Neuronal stem cell (in vitro differentiated cells): ENCODE data around the gene PSMB2.

Source experiments
- DNase-seq: peaks from one replicate; pipeline ENCODE4 v3.0.0-alpha.2; 2013; ENCODE audit warnings: low spot score
- H2AFZ ChIP-seq: one replicate; pipeline ENCODE4 v1.6.1; 2013; ENCODE audit warnings: mild to moderate bottlenecking, low read length, inconsistent platforms
- H2AK5ac ChIP-seq: 2 replicates; pipeline ENCODE4 v1.6.1; 2013; ENCODE audit warnings: low read depth, mild to moderate bottlenecking, inconsistent platforms, low read length, moderate library complexity, mixed read lengths
- H2BK120ac ChIP-seq: 2 replicates; pipeline ENCODE4 v1.6.1; 2013; ENCODE audit warnings: low read depth, mild to moderate bottlenecking, inconsistent platforms, low read length, moderate library complexity, mixed read lengths
- H2BK12ac ChIP-seq: one replicate; pipeline ENCODE4 v1.6.1; 2013; ENCODE audit warnings: low read length, inconsistent platforms
- H2BK15ac ChIP-seq: 2 replicates; pipeline ENCODE4 v1.6.1; 2013; ENCODE audit warnings: mild to moderate bottlenecking, low read length, inconsistent platforms, mixed read lengths
- H2BK5ac ChIP-seq: one replicate; pipeline ENCODE4 v1.6.1; 2013; ENCODE audit warnings: inconsistent platforms, mild to moderate bottlenecking, low read length, moderate library complexity
- H3K14ac ChIP-seq: one replicate; pipeline ENCODE4 v1.6.1; 2013; ENCODE audit warnings: low read length, inconsistent platforms
- H3K18ac ChIP-seq: 2 replicates; pipeline ENCODE4 v1.6.1; 2013; ENCODE audit warnings: low read length, inconsistent platforms
- H3K23ac ChIP-seq: 2 replicates; pipeline ENCODE4 v1.6.1; 2013; ENCODE audit warnings: low read depth, mild to moderate bottlenecking, mixed read lengths, low read length, inconsistent platforms; ENCODE audit not compliant: poor library complexity
- H3K27ac ChIP-seq: replicated peaks from 3 replicates; pipeline ENCODE4 v1.5.1; 2013; ENCODE audit warnings: low read length, inconsistent platforms
- H3K27me3 ChIP-seq, 3 experiments: 2 replicates each; pipeline ENCODE4 v1.6.1; 2013; ENCODE audit warnings: low read length in 3 of 3, mild to moderate bottlenecking in 2 of 3, inconsistent platforms in 1 of 3, low read depth in 1 of 3, mixed read lengths in 1 of 3, moderate library complexity in 1 of 3; ENCODE audit not compliant: control insufficient read depth in 3 of 3, insufficient read depth in 3 of 3
- H3K36me3 ChIP-seq, 2 donors: replicated peaks in 1 of 2; 2 replicates each; pipeline ENCODE4 v1.6.1; 2013; ENCODE audit warnings: low read length in 2 of 2; ENCODE audit not compliant: control insufficient read depth in 2 of 2, insufficient read depth in 2 of 2
- H3K4ac ChIP-seq: 2 replicates; pipeline ENCODE4 v1.6.1; 2013; ENCODE audit warnings: inconsistent platforms, mild to moderate bottlenecking, low read length, moderate library complexity
- H3K4me1 ChIP-seq, 2 donors: 1 replicate in 1 of 2; 2 replicates in 1 of 2; pipeline ENCODE4 v1.6.1; 2013; ENCODE audit warnings: low read length in 2 of 2, low read depth in 1 of 2; ENCODE audit not compliant: control insufficient read depth in 2 of 2, insufficient read depth in 1 of 2
- H3K4me2 ChIP-seq: one replicate; pipeline ENCODE4 v1.6.1; 2013; ENCODE audit warnings: mild to moderate bottlenecking, low read length, inconsistent platforms; ENCODE audit not compliant: insufficient read depth, poor library complexity, severe bottlenecking
- H3K4me3 ChIP-seq, 2 donors: 2 replicates each; pipeline ENCODE4 v1.5.1; 2013; ENCODE audit warnings: low read length in 2 of 2, mild to moderate bottlenecking in 2 of 2, inconsistent platforms in 1 of 2, moderate library complexity in 1 of 2
- H3K79me1 ChIP-seq: one replicate; pipeline ENCODE4 v1.6.1; 2013; ENCODE audit warnings: low read depth, mild to moderate bottlenecking, inconsistent platforms, low read length, moderate library complexity
- H3K9ac ChIP-seq: one replicate; pipeline ENCODE4 v1.6.1; 2013; ENCODE audit warnings: mild to moderate bottlenecking, low read depth, low read length, inconsistent platforms; ENCODE audit not compliant: poor library complexity
- H3K9me3 ChIP-seq, 2 donors: replicated peaks in 1 of 2; 2 replicates each; pipeline versions ENCODE3 to v1.6.1; 2013; ENCODE audit warnings: low read length in 2 of 2, mild to moderate bottlenecking in 2 of 2, inconsistent platforms in 1 of 2, low read depth in 1 of 2, mixed read lengths in 1 of 2, moderate library complexity in 1 of 2; ENCODE audit not compliant: control insufficient read depth in 2 of 2, insufficient read depth in 1 of 2
- H4K8ac ChIP-seq: one replicate; pipeline ENCODE4 v1.6.1; 2013; ENCODE audit warnings: low read depth, mild to moderate bottlenecking, inconsistent platforms, low read length, moderate library complexity
- H4K91ac ChIP-seq: one replicate; pipeline ENCODE4 v1.6.1; 2013; ENCODE audit warnings: low read length, low read depth, mild to moderate bottlenecking, inconsistent platforms; ENCODE audit not compliant: poor library complexity
- WGBS, 2 donors: extraction: QIAGEN DNeasy Blood & Tissue Kit; methylation state at CpG; one replicate each; pipeline ENCODE4 v1.1.7; 2013; ENCODE audit warnings: missing lambda C conversion rate in 2 of 2, mixed read lengths in 1 of 2; ENCODE audit not compliant: insufficient read length in 2 of 2, insufficient replicate concordance in 1 of 2; ENCODE audit errors: extremely low coverage in 2 of 2; 5-methylcytosine and 5-hydroxymethylcytosine counted together

PSMB2 gene

GRCh38 chr1:35603941-35604340 lies 37.4 kb downstream of the PSMB2 start:
- Histone ChIP-seq H3K27ac (no peak overlapping the region), H2BK12ac (no peak overlapping the region), H2BK5ac (no peak overlapping the region), H3K4me3 (no peak overlapping the region), H4K91ac (no peak overlapping the region), H3K23ac (no peak overlapping the region), H3K9me3 (peaks cover 2 to 6% of the 10 kb centered on the region in 2 donors), H3K36me3 (peaks cover 23 to 96% of the 10 kb centered on the region in 2 donors), H3K27me3 (no peaks in the 10 kb centered on the region), H4K8ac (no peak overlapping the region), H2AFZ (no peak overlapping the region), H3K4me1 (peaks cover 0 to 6% of the 10 kb centered on the region in 2 donors), H3K14ac (no peak overlapping the region), H3K4ac (no peak overlapping the region), H3K9ac (no peak overlapping the region), H2BK15ac (no peak overlapping the region), H3K4me2 (no peak overlapping the region), H3K79me1 (no peaks in the 10 kb centered on the region), H3K18ac (no peak overlapping the region), H2BK120ac (no peak overlapping the region), H2AK5ac (no peak overlapping the region)
- no peak for DNase-seq
- WGBS, 2 donors = no CpG with 5 or more reads among the region's 4 CpGs

GRCh38 chr1:35603468-35603867 lies 37.9 kb downstream of the PSMB2 start:
- H3K9me3 ChIP-seq = peaks cover 2 to 6% of the 10 kb centered on the region in 2 donors

GRCh38 chr1:35600593-35600992 lies 40.7 kb downstream of the PSMB2 start:
- Histone ChIP-seq H2AK5ac (no peak overlapping the region), H3K36me3 (peaks cover 19 to 74% of the 10 kb centered on the region in 2 donors), H3K9ac (no peak overlapping the region), H2AFZ (no peak overlapping the region), H4K8ac (no peak overlapping the region), H3K4me1 (peaks cover 0 to under 1% of the 10 kb centered on the region in 2 donors), H3K4me3 (no peak overlapping the region), H3K4ac (no peak overlapping the region), H3K27me3 (no peaks in the 10 kb centered on the region), H3K9me3 (peaks cover 0 to 2% of the 10 kb centered on the region in 2 donors), H3K23ac (no peak overlapping the region), H3K79me1 (no peaks in the 10 kb centered on the region), H3K14ac (no peak overlapping the region), H2BK120ac (no peak overlapping the region), H4K91ac (no peak overlapping the region), H3K4me2 (no peak overlapping the region), H2BK15ac (no peak overlapping the region), H2BK5ac (no peak overlapping the region), H2BK12ac (no peak overlapping the region), H3K18ac (no peak overlapping the region), H3K27ac (no peak overlapping the region)
- no CpG with 5 or more reads among the region's 3 CpGs for WGBS, 2 donors
- DNase-seq = no peak

More at GRCh38 chr1:35603468-35603867, 37.9 kb downstream of the PSMB2 start:
- H4K91ac ChIP-seq = no peak overlapping the region
- no peak overlapping the region for H3K18ac ChIP-seq
- no peak overlapping the region for H2AFZ ChIP-seq
- H3K27me3 ChIP-seq = no peaks in the 10 kb centered on the region
- H3K23ac ChIP-seq = no peak overlapping the region
- no peak overlapping the region for H3K4ac ChIP-seq
- H3K4me1 ChIP-seq = peaks cover 0 to 6% of the 10 kb centered on the region in 2 donors
- DNase-seq = no peak
- peaks cover 20 to 93% of the 10 kb centered on the region in 2 donors for H3K36me3 ChIP-seq
- H2BK15ac ChIP-seq = no peak overlapping the region
- H2BK120ac ChIP-seq = no peak overlapping the region
- WGBS, 2 donors = no CpG with 5 or more reads among the region's 3 CpGs
- no peak overlapping the region for H3K14ac ChIP-seq
- H2AK5ac ChIP-seq = no peak overlapping the region
- H3K27ac ChIP-seq = no peak overlapping the region
- H4K8ac ChIP-seq = no peak overlapping the region
- no peak overlapping the region for H3K4me2 ChIP-seq
- no peaks in the 10 kb centered on the region for H3K79me1 ChIP-seq
- no peak overlapping the region for H3K4me3 ChIP-seq
- H3K9ac ChIP-seq = no peak overlapping the region
- no peak overlapping the region for H2BK12ac ChIP-seq
- no peak overlapping the region for H2BK5ac ChIP-seq

- no peak overlapping the region for H2BK120ac ChIP-seq
- no peak overlapping the region for H3K4me3 ChIP-seq
- H3K4ac ChIP-seq = no peak overlapping the region
- no peak for DNase-seq
- no peak overlapping the region for H2AFZ ChIP-seq
- no peak overlapping the region for H3K23ac ChIP-seq
- peaks cover 0 to 2% of the 10 kb centered on the region in 2 donors for H3K9me3 ChIP-seq
- no peak overlapping the region for H3K18ac ChIP-seq
- H3K36me3 ChIP-seq = peaks cover 16 to 64% of the 10 kb centered on the region in 2 donors
- no peak overlapping the region for H4K8ac ChIP-seq
- no peaks in the 10 kb centered on the region for H3K27me3 ChIP-seq
- no peak overlapping the region for H3K4me2 ChIP-seq
- no peak overlapping the region for H4K91ac ChIP-seq
- H2AK5ac ChIP-seq = no peak overlapping the region
- H2BK5ac ChIP-seq = no peak overlapping the region
- H2BK15ac ChIP-seq = no peak overlapping the region
- H3K4me1 ChIP-seq = no peaks in the 10 kb centered on the region
- H3K9ac ChIP-seq = no peak overlapping the region
- no peaks in the 10 kb centered on the region for H3K79me1 ChIP-seq
- H3K27ac ChIP-seq = no peak overlapping the region
- no peak overlapping the region for H3K14ac ChIP-seq
- no peak overlapping the region for H2BK12ac ChIP-seq
- 100% methylated on average over 2 of the region's 3 CpGs; no CpG with 5 or more reads in 1 of the 2 donors for WGBS, 2 donors
Measured at GRCh38 chr1:35599411-35599810, 41.9 kb downstream of the PSMB2 start.
